ENCODE measurements around the gene PLXNA1.

The PLXNA1 gene

DNA sequence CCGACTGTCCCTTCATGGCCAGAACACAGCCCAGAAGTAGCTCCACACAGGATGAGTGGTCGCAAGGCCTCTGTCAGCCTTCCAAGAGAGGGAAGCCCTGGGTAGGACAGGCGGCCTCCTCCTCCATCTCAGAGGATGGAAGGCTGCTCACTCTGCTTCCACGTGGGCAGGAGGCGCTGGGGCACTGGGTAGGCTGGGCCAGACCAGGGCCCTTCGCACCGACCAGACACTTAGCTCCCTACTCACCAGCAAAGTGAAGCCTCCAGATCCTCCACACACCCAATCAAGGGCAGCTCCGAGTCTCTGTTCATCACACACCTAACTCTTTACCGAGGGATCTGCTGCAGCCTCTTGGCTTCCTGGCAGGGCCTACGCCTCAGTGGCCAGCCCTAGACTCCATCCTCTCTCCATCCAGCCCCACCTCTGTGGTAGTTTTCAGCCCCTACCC is 24.3 kb upstream of the PLXNA1 start:
- Histone ChIP-seq H3K36me3 (ENCODE audit: control insufficient read depth in 2 of 2, insufficient read depth in 1 of 2, low read length in 2 of 2) (no peaks in the 10 kb centered on the region), H3K27ac (ENCODE audit: extremely low read depth, low read depth, low read length) (no peak overlapping the region), H3K4me1 (ENCODE audit: control insufficient read depth, insufficient read depth, low read length) (no peaks in the 10 kb centered on the region), H3K9me3 (ENCODE audit: control insufficient read depth, insufficient read depth, low read depth, low read length) (no peaks in the 10 kb centered on the region), H3K4me3 (ENCODE audit: low read depth, low read length) (no peak overlapping the region)
- TF ChIP-seq, protein P1, sequence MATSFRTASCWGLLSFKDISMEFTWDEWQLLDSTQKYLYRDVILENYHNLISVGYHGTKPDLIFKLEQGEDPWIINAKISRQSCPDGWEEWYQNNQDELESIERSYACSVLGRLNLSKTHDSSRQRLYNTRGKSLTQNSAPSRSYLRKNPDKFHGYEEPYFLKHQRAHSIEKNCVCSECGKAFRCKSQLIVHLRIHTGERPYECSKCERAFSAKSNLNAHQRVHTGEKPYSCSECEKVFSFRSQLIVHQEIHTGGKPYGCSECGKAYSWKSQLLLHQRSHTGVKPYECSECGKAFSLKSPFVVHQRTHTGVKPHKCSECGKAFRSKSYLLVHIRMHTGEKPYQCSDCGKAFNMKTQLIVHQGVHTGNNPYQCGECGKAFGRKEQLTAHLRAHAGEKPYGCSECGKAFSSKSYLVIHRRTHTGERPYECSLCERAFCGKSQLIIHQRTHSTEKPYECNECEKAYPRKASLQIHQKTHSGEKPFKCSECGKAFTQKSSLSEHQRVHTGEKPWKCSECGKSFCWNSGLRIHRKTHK (tag by site-specific recombination; IDR thresholded peaks at IDR 0.05), result no peak
- no peak for TF ChIP-seq ZNF24 (tag by site-specific recombination; IDR thresholded peaks at IDR 0.05)
- TF ChIP-seq ZBTB48 (tag by site-specific recombination; IDR thresholded peaks at IDR 0.05), result no peak
- TF ChIP-seq ZNF510 (tag by site-specific recombination; IDR thresholded peaks at IDR 0.05; ENCODE audit: insufficient replicate concordance), result no peak
- TF ChIP-seq, protein P2, sequence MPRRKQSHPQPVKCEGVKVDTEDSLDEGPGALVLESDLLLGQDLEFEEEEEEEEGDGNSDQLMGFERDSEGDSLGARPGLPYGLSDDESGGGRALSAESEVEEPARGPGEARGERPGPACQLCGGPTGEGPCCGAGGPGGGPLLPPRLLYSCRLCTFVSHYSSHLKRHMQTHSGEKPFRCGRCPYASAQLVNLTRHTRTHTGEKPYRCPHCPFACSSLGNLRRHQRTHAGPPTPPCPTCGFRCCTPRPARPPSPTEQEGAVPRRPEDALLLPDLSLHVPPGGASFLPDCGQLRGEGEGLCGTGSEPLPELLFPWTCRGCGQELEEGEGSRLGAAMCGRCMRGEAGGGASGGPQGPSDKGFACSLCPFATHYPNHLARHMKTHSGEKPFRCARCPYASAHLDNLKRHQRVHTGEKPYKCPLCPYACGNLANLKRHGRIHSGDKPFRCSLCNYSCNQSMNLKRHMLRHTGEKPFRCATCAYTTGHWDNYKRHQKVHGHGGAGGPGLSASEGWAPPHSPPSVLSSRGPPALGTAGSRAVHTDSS (tag by site-specific recombination; IDR thresholded peaks at IDR 0.05), result no peak
- no peak for TF ChIP-seq ZNF48 (tag by site-specific recombination; IDR thresholded peaks at IDR 0.05)
- TF ChIP-seq ZNF529 (tag by site-specific recombination; IDR thresholded peaks at IDR 0.05; ENCODE audit: insufficient replicate concordance), result no peak
- no peak for TF ChIP-seq ZNF544 (tag by site-specific recombination; IDR thresholded peaks at IDR 0.05)
- TF ChIP-seq ZNF202 (tag by site-specific recombination; IDR thresholded peaks at IDR 0.05; ENCODE audit: borderline replicate concordance), result no peak
- no peak for TF ChIP-seq BCL6B (tag by site-specific recombination; IDR thresholded peaks at IDR 0.05)
- TF ChIP-seq, protein P3, sequence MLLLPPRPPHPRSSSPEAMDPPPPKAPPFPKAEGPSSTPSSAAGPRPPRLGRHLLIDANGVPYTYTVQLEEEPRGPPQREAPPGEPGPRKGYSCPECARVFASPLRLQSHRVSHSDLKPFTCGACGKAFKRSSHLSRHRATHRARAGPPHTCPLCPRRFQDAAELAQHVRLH (tag by site-specific recombination; IDR thresholded peaks at IDR 0.05), result no peak
- no peak for TF ChIP-seq ZNF561 (tag by site-specific recombination; IDR thresholded peaks at IDR 0.05; ENCODE audit: borderline replicate concordance)
- no peak for TF ChIP-seq GLI4 (tag by site-specific recombination; IDR thresholded peaks at IDR 0.05)
- no peak for TF ChIP-seq ZNF174 (tag by site-specific recombination; IDR thresholded peaks at IDR 0.05)
- no peak for TF ChIP-seq BCL11A (tag by site-specific recombination; IDR thresholded peaks at IDR 0.05; ENCODE audit: low read depth)
- TF ChIP-seq, protein P4, sequence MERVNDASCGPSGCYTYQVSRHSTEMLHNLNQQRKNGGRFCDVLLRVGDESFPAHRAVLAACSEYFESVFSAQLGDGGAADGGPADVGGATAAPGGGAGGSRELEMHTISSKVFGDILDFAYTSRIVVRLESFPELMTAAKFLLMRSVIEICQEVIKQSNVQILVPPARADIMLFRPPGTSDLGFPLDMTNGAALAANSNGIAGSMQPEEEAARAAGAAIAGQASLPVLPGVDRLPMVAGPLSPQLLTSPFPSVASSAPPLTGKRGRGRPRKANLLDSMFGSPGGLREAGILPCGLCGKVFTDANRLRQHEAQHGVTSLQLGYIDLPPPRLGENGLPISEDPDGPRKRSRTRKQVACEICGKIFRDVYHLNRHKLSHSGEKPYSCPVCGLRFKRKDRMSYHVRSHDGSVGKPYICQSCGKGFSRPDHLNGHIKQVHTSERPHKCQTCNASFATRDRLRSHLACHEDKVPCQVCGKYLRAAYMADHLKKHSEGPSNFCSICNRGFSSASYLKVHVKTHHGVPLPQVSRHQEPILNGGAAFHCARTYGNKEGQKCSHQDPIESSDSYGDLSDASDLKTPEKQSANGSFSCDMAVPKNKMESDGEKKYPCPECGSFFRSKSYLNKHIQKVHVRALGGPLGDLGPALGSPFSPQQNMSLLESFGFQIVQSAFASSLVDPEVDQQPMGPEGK (tag by site-specific recombination; IDR thresholded peaks at IDR 0.05), result no peak
- no peak for TF ChIP-seq KLF1 (tag by site-specific recombination; IDR thresholded peaks at IDR 0.05)
- TF ChIP-seq ZNF596 (tag by site-specific recombination; IDR thresholded peaks at IDR 0.05), result no peak
- ChIA-PET POLR2A (no interaction called here), CTCF (no interaction called here)

GRCh38 chr3:126959136-126959920 is 23.6 kb upstream of the PLXNA1 start:
- POLR2A ChIA-PET, result no interaction called here
- TF ChIP-seq SETDB1 (IDR thresholded peaks at IDR 0.05; ENCODE audit: insufficient read length, low read length) (no peak), ZSCAN4 (tag by site-specific recombination; IDR thresholded peaks at IDR 0.05) (no peak), ZNF10 (tag by site-specific recombination; IDR thresholded peaks at IDR 0.05) (no peak), YY2 (tag by site-specific recombination; IDR thresholded peaks at IDR 0.05) (no peak), ZNF274 (IDR thresholded peaks at IDR 0.05; ENCODE audit: low read length) (no peak), ZNF274 (tag by site-specific recombination; IDR thresholded peaks at IDR 0.05; ENCODE audit: borderline replicate concordance) (no peak)

More at GRCh38 chr3:126959136-126959920, 23.6 kb upstream of the PLXNA1 start:
- no peaks in the 10 kb centered on the region for H3K36me3 ChIP-seq (ENCODE audit: control insufficient read depth in 2 of 2, insufficient read depth in 1 of 2, low read length in 2 of 2)
- H3K4me1 ChIP-seq (ENCODE audit: control insufficient read depth, insufficient read depth, low read length), result no peaks in the 10 kb centered on the region
- no peaks in the 10 kb centered on the region for H3K9me3 ChIP-seq (ENCODE audit: control insufficient read depth, insufficient read depth, low read depth, low read length)
- no peak overlapping the region for H3K4me3 ChIP-seq (ENCODE audit: low read depth, low read length)
- H3K27ac ChIP-seq (ENCODE audit: extremely low read depth, low read depth, low read length), result no peak overlapping the region
- CTCF ChIA-PET, result no interaction called here

Data from HEK293 (cell line).